DMS79 treated with DMSO at 0.1 percent for 48 hours (cell line): ENCODE data around the gene TMEM51.

Source experiments
- DNase-seq: peaks from one replicate; lab custom pipeline; 2025; lab: John Stamatoyannopoulos, UW

Gene TMEM51

DNA sequence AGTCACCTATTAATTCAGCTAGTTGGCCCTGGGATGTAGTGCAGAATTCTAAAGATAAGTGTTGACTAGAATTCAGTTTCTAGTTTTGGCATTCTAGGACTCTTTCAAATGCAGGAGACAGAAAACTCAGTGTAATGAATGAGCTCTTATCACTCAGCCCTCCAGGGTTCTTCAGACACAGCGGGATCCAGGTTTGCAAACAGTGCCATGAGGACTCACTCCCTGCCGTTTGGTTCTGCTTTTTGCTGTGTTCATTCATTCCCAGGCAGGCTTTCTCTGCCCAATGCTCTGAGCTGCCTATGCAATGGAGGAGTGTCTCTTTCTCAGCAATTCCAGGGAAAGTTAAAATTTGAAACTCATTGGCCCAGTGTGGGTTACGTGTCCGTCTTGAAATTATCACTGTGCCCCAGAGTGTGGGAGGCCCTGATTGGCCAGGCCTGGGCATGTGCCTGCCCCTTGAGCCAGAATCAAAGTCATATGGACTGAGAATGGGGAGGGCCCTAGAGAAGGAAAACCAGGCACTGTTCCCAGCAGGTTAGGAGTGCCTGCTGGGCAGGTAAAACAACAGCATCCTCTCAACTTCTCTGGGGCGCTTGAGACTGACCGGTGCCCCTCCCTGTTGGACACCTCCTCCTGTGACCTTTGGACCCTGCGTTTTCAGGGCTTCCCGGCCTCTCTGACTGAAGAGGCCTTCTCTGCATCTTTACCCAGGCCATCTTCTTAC lies 43.4 kb downstream of the TMEM51 start:
- DNase-seq = peak; percentile 40

DNA sequence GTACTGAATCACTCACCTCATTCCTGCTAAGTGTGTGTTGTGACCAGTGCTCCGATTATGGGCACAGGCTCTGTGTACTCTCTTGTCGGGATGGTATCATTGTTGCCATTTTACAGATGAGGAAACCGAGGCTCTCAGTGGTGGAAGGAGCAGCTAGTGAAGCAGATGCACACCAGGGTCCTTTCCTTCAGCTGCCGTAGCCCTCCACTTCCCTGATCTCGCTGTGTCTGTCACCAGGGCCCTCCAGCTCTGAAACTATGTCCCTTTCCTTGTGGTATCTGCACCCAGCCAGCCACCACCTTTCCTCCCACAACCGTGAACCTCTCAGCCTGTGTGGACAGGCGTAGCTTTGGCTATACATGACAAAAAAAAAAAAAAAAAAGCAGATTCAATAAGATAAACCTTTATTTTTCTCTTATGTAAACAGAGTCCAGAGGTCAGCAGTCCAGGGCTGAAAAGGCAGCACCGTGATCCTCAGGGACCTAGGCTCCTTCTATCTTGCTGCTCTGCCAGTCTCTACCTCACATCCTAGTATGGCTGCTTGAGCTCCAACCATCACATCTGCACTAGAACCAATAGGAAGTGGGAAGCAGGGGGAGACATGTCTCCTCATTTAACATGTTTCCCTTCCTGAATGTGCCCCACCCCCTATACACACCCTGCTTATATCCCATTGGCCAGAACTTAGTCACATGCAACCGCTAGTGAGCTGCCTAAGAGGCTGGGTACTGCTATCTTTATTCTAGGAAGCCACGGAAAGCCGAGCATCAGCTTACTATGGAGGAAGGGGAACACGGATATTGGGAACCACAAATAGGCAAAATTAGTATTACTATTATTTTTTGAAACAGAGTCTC lies 44.3 kb downstream of the TMEM51 start:
- DNase-seq = no peak

DNA sequence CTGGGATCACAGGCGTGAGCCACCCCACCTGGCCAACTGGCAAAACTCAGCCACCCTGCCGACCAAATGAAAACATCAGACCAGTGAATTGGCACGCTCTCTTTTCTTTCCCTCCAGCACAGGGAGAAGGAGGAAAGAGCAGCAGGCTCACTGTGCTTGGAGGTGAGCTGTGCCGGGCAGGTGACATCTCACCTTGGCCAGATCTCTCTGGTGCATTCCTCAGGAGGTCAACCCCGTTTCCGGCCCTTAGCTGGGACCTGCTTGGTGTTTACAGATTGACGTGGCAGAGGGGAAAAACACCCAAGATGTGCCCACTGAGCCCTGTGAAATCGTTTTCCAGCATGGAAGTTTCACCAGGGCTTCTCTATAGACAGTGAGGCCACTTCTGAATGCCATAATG lies 45.1 kb downstream of the TMEM51 start:
- no peak for DNase-seq

DNA sequence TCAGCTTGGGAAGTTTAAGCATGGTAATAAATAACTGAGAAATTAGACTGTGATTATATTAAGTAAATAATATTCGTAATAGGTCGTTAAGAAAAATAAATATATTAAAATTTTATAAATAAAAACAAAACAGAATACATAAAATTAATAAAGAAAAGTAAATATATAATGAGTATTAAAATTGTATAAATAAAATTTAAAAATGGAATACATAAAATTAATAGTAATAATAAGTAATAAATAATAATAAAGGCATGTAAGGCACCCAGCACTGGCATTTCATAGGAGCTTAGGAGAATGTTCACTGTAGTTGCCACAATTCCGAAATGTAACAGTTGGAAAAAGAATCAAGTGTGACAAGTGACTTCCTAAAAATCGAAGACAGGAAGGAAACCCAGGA lies 47.7 kb downstream of the TMEM51 start:
- no peak for DNase-seq

DNA sequence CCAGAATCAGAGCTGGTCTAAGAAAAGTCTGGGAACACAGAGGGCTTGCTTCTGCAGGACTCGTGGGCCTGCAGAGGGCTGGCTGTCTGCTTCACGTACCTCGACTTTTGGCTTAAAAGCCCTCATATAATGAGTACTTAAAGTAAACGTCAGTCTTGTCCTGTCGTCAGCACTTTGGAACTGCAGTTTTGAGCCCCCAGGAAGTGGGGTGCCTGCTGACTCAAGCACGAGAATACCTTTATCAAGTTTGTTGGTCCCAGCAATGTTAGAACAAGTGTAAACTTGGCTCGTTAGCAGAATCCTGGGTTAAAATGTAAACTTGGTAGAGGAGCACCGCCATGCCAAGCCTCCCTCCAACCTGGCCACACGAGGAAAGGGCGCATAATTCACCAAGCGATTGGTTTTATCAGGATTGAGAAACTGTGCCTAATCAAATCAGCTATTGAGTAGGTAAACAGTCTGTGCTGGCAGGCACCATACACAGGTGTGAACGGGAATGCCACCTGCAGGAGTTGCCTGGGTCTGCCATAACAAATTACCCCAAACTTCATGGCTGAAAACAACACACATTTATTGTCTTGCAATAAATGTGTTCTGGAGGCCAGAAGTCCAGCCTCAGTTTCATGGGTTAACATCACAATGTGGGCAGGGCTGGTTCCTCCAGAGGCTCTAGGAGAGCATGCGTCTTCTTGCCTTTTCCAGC lies 48.5 kb downstream of the TMEM51 start:
- DNase-seq = no peak

DNA sequence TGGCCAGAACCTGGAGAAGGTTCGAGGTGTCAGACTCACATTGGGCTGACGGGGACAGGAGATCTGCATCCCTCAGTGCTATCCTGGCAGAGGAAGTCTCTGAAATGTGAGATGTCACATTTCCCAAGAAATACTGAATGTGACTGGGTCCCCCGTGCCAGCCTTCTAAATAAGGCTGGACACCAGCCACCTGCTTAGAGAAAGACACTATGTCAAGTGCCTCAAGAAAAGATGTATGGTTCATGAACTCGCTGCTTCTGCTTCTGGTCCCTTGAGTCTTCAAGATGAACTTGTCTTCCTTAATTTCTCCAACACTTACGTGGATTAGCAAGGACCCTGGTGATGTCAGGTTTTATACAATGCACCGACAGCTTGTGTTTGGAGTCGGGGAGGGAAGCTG lies 51.4 kb downstream of the TMEM51 start:
- no peak for DNase-seq

DNA sequence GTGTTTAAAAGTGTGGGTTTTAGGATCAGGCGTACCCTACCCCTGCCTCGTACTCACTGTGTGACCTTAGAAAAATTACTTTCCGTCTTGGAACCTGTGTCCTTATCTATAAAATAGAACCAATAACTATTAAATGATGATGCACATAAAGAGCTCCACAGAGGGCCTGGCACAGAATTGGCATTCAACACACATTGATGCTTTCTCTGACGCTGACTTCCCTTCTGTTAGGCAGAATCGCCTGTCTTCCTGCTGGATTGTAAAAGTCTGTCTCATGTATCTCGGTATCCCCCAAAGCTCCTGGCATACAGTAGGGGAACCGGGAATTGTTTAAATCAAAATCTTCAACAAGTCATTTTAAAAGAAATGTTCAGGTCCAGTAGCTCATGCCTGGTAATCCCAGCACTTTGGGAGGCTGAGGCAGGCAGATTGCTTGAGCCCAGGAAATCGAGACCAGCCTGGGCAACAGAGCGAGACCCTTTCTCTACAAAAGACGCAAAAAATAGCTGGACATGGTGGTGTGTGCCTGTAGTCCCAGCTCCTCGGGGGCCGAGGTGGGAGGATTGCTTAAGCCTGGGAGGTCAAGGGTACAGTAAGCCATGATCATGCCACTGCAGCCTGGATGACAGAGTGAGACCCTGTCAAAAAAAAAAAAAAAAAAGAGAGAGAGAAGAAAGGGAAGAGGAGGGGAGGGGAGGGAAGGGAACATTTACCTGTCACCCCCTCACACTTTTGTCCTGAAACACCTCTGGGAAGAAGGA lies 52.2 kb downstream of the TMEM51 start:
- DNase-seq = no peak

DNA sequence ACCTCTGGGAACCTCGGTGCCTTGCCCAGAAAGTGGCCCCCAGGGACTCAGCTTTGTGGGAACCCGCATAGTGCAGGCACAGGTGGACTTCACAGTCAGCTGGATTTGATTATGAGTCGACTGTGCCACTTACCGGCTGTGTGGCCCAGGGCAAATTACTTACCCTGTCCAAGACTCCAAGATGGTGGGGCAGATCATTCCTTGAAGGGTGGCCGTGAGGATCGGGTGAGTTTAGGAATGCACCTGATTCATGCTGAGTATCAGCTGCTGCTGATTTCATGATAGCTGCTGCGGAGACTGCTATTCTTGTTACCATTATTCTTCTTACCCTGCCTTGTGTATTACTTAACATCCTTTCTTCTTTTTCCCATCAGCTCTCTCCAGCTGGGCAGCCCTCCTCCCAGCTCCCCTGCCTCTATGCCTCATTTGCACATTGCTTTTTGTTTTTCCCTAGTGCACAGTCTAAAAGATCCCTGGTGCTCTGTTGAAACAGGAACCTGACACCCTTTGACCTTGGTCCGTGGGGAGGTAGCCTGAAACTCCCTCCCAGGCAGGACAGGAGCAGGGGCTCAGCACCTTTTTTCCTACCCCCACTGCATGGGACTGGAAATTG lies 53.0 kb downstream of the TMEM51 start:
- DNase-seq = no peak

DNA sequence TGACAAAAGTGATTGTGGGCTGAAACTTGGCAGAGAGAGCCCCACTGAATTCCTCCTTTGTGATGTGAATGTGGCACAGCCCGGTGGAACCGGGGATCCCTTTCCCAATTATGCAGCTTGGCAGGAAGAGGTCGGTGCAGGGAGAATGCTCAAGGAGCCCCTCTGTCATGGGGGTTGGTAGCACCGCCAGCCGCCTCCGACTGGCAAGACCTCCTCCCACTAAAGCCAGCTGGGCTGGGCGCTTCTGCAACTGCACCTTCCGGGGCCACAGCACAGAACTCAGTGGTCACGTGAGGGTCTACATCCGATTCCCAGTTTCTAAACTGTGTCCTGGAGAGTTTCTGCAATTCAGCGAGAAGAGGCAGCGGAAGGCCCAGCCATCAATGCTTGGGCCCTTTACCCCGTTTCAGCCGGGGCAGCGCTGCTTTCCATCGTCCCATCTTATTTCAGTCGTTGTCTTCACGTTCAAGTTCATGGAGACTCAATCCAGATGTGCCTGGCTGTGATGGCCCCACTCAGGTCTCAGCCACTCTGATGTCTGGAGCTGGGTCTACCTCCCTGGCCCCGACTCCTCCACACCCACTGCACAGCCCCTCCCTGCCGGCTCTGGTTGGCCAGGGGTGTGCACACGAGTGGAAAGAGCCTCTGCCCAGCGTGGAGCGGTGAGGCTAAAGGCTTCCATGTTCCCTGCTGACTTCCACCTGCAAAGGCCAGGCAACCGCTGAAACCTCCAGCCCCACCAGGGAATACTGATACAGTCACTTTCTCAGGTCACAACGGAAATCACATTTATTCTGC lies 53.7 kb downstream of the TMEM51 start:
- DNase-seq = no peak

DNA sequence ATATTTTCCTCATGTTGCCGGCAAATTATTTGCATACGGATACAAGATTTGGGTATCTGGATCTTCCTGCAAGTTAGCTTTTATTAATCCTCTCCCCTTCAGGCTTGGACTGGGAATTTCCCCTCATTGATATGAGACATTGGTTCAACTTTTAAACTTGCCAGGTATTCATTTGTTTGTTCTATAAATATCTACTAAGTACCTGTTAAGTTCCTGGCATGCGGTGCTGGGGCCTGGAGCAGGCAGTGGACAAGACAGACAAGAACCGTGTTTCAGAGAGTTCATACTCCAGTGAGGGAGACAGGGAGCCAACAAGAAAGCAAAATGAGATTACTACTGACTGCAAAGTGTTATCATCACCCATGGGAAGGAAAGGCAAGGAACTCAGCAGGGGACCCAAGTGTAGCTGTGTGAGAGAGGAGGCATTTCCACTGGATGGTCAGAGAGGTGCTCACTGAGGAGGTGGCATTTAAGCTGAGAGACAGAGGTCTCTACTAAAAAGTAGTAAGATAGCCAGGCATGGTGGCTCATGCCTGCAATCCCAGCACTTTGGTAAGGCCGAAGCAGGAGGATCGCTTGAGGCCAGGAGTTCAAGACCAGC lies 54.4 kb downstream of the TMEM51 start:
- no peak for DNase-seq

DNA sequence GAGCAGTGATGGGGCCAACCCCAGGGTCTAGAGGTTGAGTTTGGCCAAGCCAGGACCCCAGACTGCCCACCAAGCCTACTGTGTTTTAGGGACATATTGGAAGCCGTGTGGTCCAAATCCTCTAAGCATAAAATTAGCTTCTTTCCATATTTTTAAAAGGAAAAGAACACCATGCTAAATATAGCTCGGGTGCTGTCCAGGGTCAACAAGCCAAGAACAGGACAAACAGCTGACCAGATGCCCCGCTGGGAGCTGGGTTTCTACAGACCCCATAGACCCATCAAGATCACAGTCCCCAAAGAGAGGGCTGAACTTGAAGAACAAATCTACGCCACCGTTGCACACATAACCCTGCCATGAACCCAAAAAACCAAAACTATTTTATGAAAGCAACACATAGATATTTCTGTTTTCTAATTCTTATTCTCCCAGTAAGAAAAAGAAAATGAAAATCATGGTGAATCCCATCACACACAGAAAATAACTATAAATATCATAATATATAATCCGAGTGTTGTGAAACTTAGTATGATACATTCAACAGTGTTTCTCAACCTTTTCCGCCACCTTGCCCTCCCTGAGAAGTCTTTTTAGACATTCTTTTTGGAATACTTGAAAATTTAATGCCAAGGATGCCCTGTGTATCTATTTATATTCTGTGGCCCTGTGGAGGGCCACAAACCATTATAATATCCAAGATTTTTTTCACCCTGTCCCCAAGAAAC lies 57.3 kb downstream of the TMEM51 start:
- no peak for DNase-seq

DNA sequence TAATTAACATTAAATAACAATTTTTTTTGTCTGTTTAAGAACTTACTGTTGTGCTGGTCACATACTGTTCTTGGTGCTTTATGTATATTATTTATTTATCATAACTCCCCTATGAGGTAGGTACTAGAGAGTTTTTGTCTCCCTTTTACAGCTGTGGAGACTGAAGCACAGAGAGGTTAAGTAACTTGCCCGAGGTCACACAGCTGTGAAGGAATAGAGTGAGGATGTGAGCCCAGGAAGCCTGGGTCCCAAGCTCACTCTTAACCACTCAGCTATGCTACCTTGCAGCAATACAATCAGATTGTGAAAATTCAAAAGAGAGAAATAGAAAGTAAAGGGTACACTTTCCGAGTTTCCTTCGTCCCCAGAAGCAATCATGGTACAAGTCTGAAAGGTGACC lies 57.9 kb downstream of the TMEM51 start:
- DNase-seq = no peak

DNA sequence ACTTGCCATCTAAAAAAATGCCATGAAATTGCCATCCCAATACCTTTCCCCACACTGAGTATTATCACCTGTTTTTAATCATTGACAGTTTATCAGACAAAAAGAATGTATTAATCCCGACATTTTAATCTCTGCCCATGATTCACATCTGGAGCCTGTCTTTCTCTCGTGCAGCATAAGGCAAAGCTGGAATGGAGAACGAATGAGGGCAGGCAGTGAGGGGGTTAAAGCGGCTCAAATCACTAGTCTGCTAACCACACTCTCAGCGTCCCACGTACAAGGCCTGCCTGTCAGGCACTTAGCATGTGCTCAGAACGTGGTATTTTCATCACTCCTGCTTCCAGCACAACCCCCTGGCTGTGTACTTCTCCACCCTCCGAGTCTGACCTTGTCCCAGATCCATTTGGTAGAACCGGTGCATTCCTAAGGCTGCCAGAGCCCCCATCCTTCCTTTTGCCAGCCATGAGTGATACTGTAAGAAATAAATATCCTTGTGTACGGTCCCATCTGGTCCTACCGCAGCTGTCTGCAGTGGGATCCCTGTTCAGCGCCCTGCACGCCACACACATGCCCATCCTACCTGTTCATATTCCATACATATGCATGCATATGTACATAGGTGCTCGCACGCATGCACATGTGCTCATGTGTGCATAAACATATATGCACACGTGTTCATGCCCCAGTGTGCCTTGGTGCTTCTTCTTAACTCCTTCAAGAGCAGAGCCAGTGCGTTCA lies 58.8 kb downstream of the TMEM51 start:
- DNase-seq = no peak

DNA sequence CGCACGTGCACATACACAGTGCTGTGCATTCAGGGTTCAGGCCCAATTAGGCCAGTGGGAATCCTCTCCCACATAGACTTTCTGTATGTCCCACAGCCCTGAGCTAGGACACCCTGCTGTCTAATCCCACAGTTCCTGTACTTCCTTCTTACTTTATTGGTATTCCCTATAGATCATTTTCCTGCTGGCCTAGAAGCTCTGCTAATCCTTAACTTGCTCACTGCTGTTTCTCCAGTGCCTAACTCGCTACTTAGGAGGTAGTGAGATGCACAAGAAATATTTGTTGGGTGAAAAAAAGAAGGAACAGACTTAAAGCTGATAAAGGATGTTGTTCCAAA lies 59.4 kb downstream of the TMEM51 start:
- DNase-seq = no peak

DNA sequence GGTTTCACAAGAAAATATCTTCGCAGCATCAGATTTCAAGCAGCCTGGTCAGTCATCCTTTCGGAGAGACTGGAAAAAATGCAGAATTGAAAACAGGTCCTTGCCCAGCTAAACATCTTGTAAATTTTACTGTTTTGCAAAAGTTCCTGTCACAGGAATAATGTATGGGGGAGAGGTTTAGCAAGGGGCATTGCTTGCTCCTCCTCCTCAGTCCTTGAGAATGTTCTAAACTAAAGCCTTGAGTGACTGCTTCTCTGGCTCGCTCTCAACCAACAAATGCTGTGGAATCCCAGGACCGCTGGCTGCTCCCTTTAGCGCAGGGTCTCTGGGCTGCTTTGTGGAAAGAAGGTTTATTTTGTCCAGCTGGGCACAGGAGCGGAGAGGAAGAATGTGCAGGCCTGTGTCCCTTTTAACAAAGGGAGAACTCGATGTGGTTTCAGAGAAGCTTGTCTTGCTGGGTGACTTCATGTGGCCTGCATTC lies 59.8 kb downstream of the TMEM51 start:
- no peak for DNase-seq

DNA sequence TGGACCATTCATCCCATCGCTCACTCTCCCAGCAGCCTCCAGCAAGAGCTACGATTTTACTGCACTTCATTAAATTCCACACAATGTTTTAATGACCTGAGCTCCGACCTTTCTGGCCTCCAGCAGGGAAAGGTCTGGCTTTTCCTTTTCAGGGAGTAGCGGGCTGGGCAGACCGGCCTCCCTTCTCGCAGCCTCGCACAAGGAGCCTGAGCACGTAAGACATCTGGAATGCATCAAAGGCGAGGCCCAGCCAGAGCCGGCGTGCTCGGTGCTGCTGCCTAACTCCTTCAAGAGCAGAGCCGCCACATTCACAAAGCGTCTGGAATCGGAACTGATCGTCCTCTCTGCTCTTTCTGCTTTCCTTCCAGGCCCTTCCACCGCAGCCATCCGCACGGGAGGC lies 61.0 kb downstream of the TMEM51 start:
- DNase-seq = no peak

DNA sequence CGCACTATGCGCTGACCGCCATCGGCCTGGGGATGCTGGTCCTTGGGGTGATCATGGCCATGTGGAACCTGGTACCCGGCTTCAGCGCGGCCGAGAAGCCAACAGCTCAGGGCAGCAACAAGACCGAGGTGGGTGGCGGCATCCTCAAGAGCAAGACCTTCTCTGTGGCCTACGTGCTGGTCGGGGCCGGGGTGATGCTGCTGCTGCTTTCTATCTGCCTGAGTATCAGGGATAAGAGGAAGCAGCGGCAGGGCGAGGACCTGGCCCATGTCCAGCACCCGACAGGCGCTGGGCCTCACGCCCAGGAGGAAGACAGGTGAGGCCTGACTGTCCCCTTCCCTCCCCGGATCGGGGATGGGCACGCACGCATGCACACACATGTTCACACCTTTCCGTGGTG lies 61.6 kb downstream of the TMEM51 start:
- DNase-seq = no peak

DNA sequence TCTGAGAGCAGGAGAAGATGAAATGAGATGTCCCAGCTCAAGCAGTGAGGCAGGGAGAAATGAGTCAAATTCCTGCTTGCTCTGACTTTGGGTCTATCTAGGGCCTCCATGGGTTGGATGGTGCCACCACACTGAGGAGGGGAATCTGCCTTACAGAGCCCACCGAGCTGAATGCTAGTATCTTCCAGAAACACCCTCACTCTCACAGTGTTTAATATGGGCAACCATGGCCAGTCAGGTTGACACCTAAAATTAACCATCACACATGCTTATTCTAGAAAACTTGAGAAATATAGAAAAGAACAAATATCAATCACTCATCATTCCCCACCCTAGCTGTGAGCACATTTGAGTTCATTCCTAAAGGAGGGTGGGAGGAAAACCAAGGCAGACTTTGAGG lies 64.1 kb downstream of the TMEM51 start:
- DNase-seq = no peak
